GM20000 (cell line): ENCODE results near the gene MAP6.

Experiments
- DNase-seq: peaks from one replicate; pipeline ENCODE4 v3.0.0; 2012; ENCODE audit warnings: low spot score
- CTCF ChIP-seq: IDR thresholded peaks from 2 replicates; pipeline ENCODE4 v1.5.1; 2012; ENCODE audit warnings: mild to moderate bottlenecking, control low read depth; ENCODE audit errors: extremely low read depth, missing control alignments

The MAP6 gene

GRCh38 chr11:75606099-75606498 lies 62.7 kb downstream of the MAP6 start:
- no peak for DNase-seq
- TF ChIP-seq CTCF, result no peak

- TF ChIP-seq CTCF, result no peak
Measured at GRCh38 chr11:75603791-75604736, 64.8 kb downstream of the MAP6 start.

GRCh38 chr11:75602951-75603350 lies 65.9 kb downstream of the MAP6 start:
- TF ChIP-seq CTCF, result no peak
- no peak for DNase-seq

More at GRCh38 chr11:75603791-75604736, 64.8 kb downstream of the MAP6 start:
- DNase-seq, result no peak

- TF ChIP-seq CTCF, result no peak
- no peak for DNase-seq
Measured at GRCh38 chr11:75601494-75601893, 67.3 kb downstream of the MAP6 start.

- no peak for TF ChIP-seq CTCF
- no peak for DNase-seq
Measured at GRCh38 chr11:75600356-75600755, 68.5 kb downstream of the MAP6 start.

GRCh38 chr11:75598900-75599299 lies 69.9 kb downstream of the MAP6 start:
- DNase-seq, result no peak
- no peak for TF ChIP-seq CTCF

- no peak for TF ChIP-seq CTCF
- no peak for DNase-seq
Measured at GRCh38 chr11:75598264-75598663, 70.6 kb downstream of the MAP6 start.
